H1 (cell line): ENCODE data around the gene LYAR. TPM values are rescaled to one million over a fixed set of nuclear protein-coding genes. Genes with fewer than 3 reads are reported as not detected.

ENCODE experiments used
- CTCF ChIA-PET: fragments of 300-600 bp; sonication (Branson Sonifier 250); formaldehyde crosslinking; loops from one replicate; lab custom pipeline; 2021; ENCODE audit not compliant: partially characterized antibody; lab: Charles Lee
- POLR2A ChIA-PET: fragments of 300-600 bp; sonication (Branson Sonifier 250); formaldehyde crosslinking; loops from one replicate; lab custom pipeline; 2021; ENCODE audit warnings: inconsistent platforms; ENCODE audit not compliant: partially characterized antibody; lab: Charles Lee
- DNase-seq, 2 experiments: peaks; one replicate each; pipeline versions ENCODE4 v3.0.0 to v3.0.0-alpha.2; 2010 to 2022; ENCODE audit warnings: low spot score in 2 of 2, low read depth in 1 of 2, mixed read lengths in 1 of 2
- FAIRE-seq: peaks from 2 replicates; lab custom pipeline; 2011; peaks lifted over from hg19 to GRCh38; lab: Jason Lieb, UNC
- H2AFZ ChIP-seq: 2 replicates; pipeline ENCODE4 v1.8.1; 2012; ENCODE audit warnings: low read length, inconsistent platforms
- H2AK5ac ChIP-seq: 2 replicates; pipeline ENCODE4 v1.6.1; 2013; ENCODE audit warnings: low read depth, low read length
- H2BK120ac ChIP-seq: replicated peaks from 2 replicates; pipeline ENCODE3; 2013; ENCODE audit warnings: low read depth, low read length, inconsistent platforms
- H2BK12ac ChIP-seq: 2 replicates; pipeline ENCODE4 v1.6.1; 2013; ENCODE audit warnings: low read depth, low read length
- H2BK15ac ChIP-seq: 2 replicates; pipeline ENCODE4 v1.6.1; 2013; ENCODE audit warnings: low read length
- H2BK20ac ChIP-seq: 2 replicates; pipeline ENCODE4 v1.6.1; 2013; ENCODE audit warnings: low read length
- H2BK5ac ChIP-seq: 2 replicates; pipeline ENCODE4 v1.6.1; 2013; ENCODE audit warnings: low read depth, low read length
- H3K14ac ChIP-seq: 2 replicates; pipeline ENCODE4 v1.6.1; 2013; ENCODE audit warnings: inconsistent platforms; ENCODE audit not compliant: insufficient read length
- H3K18ac ChIP-seq: 2 replicates; pipeline ENCODE4 v1.6.1; 2013; ENCODE audit warnings: low read length; ENCODE audit errors: extremely low read depth
- H3K23ac ChIP-seq: 2 replicates; pipeline ENCODE4 v1.6.1; 2013; ENCODE audit warnings: inconsistent platforms; ENCODE audit not compliant: insufficient read length
- H3K23me2 ChIP-seq: 2 replicates; pipeline ENCODE4 v1.6.1; 2013; ENCODE audit warnings: low read depth, low read length
- H3K27ac ChIP-seq: 2 replicates; pipeline ENCODE4 v1.6.1; 2011; ENCODE audit warnings: low read depth, low read length, inconsistent platforms
- H3K27me3 ChIP-seq, 4 experiments: replicated peaks in 1 of 4; 1 replicate in 1 of 4; 2 replicates in 3 of 4; pipeline versions ENCODE4 v1.6.1 to v1.8.1; 2011 to 2013; ENCODE audit warnings: low read length in 3 of 4, mild to moderate bottlenecking in 3 of 4, inconsistent platforms in 2 of 4, mixed read lengths in 2 of 4, moderate library complexity in 1 of 4; ENCODE audit not compliant: control insufficient read depth in 3 of 4, insufficient read depth in 3 of 4; ENCODE audit errors: extremely low read depth in 1 of 4
- H3K36me3 ChIP-seq, 4 experiments: 2 replicates each; pipeline versions ENCODE4 v1.6.1 to v1.8.1; 2011 to 2013; ENCODE audit warnings: mild to moderate bottlenecking in 4 of 4, low read length in 3 of 4, moderate library complexity in 2 of 4, control low read depth in 1 of 4, inconsistent platforms in 1 of 4; ENCODE audit not compliant: insufficient read depth in 4 of 4, control insufficient read depth in 2 of 4
- H3K4ac ChIP-seq: replicated peaks from 2 replicates; pipeline ENCODE3; 2013; ENCODE audit warnings: low read length, low read depth, mixed read lengths, inconsistent platforms; ENCODE audit not compliant: insufficient read length
- H3K4me1 ChIP-seq, 4 experiments: replicated peaks in 1 of 4; 1 replicate in 1 of 4; 2 replicates in 3 of 4; pipeline versions ENCODE4 v1.6.1 to v1.8.1; 2011 to 2013; ENCODE audit warnings: low read length in 3 of 4, inconsistent platforms in 2 of 4, mixed read lengths in 1 of 4; ENCODE audit not compliant: insufficient read depth in 4 of 4, control insufficient read depth in 3 of 4
- H3K4me2 ChIP-seq, 2 experiments: 2 replicates each; pipeline versions ENCODE4 v1.6.1 to v1.8.1; 2011 to 2013; ENCODE audit warnings: low read depth in 2 of 2, low read length in 2 of 2, control low read depth in 1 of 2, inconsistent platforms in 1 of 2, mild to moderate bottlenecking in 1 of 2; ENCODE audit not compliant: insufficient read depth in 1 of 2
- H3K4me3 ChIP-seq, 4 experiments: fragments of 200-600, 300-600 bp in 1 of 4; sonication (generic), shearing (Covaris generic), sonication (Bioruptor Twin) in 1 of 4; 2 replicates each; pipeline versions ENCODE4 v1.5.1 to v1.8.1; 2011 to 2016; ENCODE audit warnings: low read length in 4 of 4, low read depth in 3 of 4, control low read depth in 2 of 4, inconsistent platforms in 2 of 4, mild to moderate bottlenecking in 2 of 4, mixed read lengths in 1 of 4, moderate library complexity in 1 of 4; ENCODE audit not compliant: insufficient read depth in 2 of 4; ENCODE audit errors: extremely low read depth in 1 of 4
- H3K56ac ChIP-seq: replicated peaks from 2 replicates; pipeline ENCODE3; 2013; ENCODE audit warnings: low read depth, mild to moderate bottlenecking, mixed read lengths, low read length, inconsistent platforms; ENCODE audit not compliant: insufficient read length
- H3K79me1 ChIP-seq: 2 replicates; pipeline ENCODE4 v1.6.1; 2013; ENCODE audit warnings: low read depth, low read length, control low read depth
- H3K79me2 ChIP-seq, 2 experiments: 2 replicates each; pipeline versions ENCODE4 v1.6.1 to v1.8.1; 2012 to 2013; ENCODE audit warnings: low read length in 2 of 2, mild to moderate bottlenecking in 2 of 2, inconsistent platforms in 1 of 2; ENCODE audit not compliant: insufficient read depth in 2 of 2, control insufficient read depth in 1 of 2
- H3K9ac ChIP-seq, 4 experiments: replicated peaks in 1 of 4; 1 replicate in 1 of 4; 2 replicates in 3 of 4; pipeline versions ENCODE4 v1.6.1 to v1.8.1; 2011 to 2013; ENCODE audit warnings: low read depth in 3 of 4, low read length in 3 of 4, control low read depth in 2 of 4, mild to moderate bottlenecking in 2 of 4, moderate library complexity in 2 of 4, inconsistent platforms in 1 of 4; ENCODE audit errors: extremely low read depth in 1 of 4
- H3K9me3 ChIP-seq, 2 experiments: 2 replicates each; pipeline versions ENCODE4 v1.6.1 to v1.8.1; 2012 to 2013; ENCODE audit warnings: mild to moderate bottlenecking in 2 of 2, moderate library complexity in 2 of 2, control low read depth in 1 of 2, inconsistent platforms in 1 of 2, low read depth in 1 of 2, low read length in 1 of 2, mixed read lengths in 1 of 2; ENCODE audit not compliant: insufficient read depth in 2 of 2
- H4K20me1 ChIP-seq, 2 experiments: replicated peaks in 1 of 2; 2 replicates each; pipeline versions ENCODE3 to v1.8.1; 2011 to 2013; ENCODE audit warnings: inconsistent platforms in 2 of 2, low read length in 2 of 2, mild to moderate bottlenecking in 1 of 2; ENCODE audit not compliant: insufficient read depth in 2 of 2, control insufficient read depth in 1 of 2
- H4K5ac ChIP-seq: 2 replicates; pipeline ENCODE4 v1.6.1; 2013; ENCODE audit warnings: low read length, low read depth, mixed read lengths, inconsistent platforms; ENCODE audit not compliant: insufficient read length
- H4K8ac ChIP-seq: 2 replicates; pipeline ENCODE4 v1.8.0; 2013; ENCODE audit warnings: mild to moderate bottlenecking, moderate library complexity, low read length, inconsistent platforms; ENCODE audit not compliant: insufficient read depth; ENCODE audit errors: extremely low read depth
- H4K91ac ChIP-seq: replicated peaks from 2 replicates; pipeline ENCODE3; 2013; ENCODE audit warnings: low read length, mixed read lengths, inconsistent platforms; ENCODE audit not compliant: insufficient read length
- CBX8 ChIP-seq: fragments of 300-800, 300-1000 bp; sonication (generic); IDR thresholded peaks from 2 replicates; pipeline ENCODE4 v1.7.1; 2016; ENCODE audit warnings: low read depth, low read length, borderline replicate concordance
- CEBPB ChIP-seq: IDR thresholded peaks from 2 replicates; pipeline ENCODE4 v1.6.1; 2012; ENCODE audit warnings: low read depth, low read length
- CREB1 ChIP-seq: IDR thresholded peaks from 2 replicates; pipeline ENCODE4 v1.6.1; 2012; ENCODE audit warnings: inconsistent platforms
- HDAC6 ChIP-seq: IDR thresholded peaks from one replicate; pipeline ENCODE4 v1.7.1; 2012; ENCODE audit warnings: low read depth, mild to moderate bottlenecking, inconsistent platforms, low read length, moderate library complexity
- KDM5A ChIP-seq: fragments of 200-600 bp; IDR thresholded peaks from 2 replicates; pipeline ENCODE4 v1.7.1; 2012; ENCODE audit warnings: mild to moderate bottlenecking, low read length, inconsistent platforms, mixed read lengths
- RXRA ChIP-seq: IDR thresholded peaks from 2 replicates; pipeline ENCODE4 v1.6.1; 2011; ENCODE audit warnings: low read depth, mild to moderate bottlenecking, low read length, moderate library complexity; ENCODE audit not compliant: insufficient read depth
- WGBS, 2 experiments: shearing (Covaris generic) in 1 of 2; methylation state at CpG; one replicate each; pipeline versions ENCODE4 v1.1.6 to v1.1.7; 2013 to 2015; ENCODE audit warnings: low lambda C conversion rate in 2 of 2, mixed read lengths in 2 of 2, inconsistent platforms in 1 of 2, low coverage in 1 of 2, missing lambda C conversion rate in 1 of 2; ENCODE audit not compliant: insufficient replicate concordance in 2 of 2, insufficient coverage in 1 of 2, insufficient read length in 1 of 2; ENCODE audit errors: extremely low coverage in 1 of 2, missing lambda C conversion rate in 1 of 2; 5-methylcytosine and 5-hydroxymethylcytosine counted together
- polyA plus RNA-seq, 7 experiments: library from polyadenylated mRNA; depleted of rRNA in 3 of 7; stranded (reverse) in 5 of 7; unstranded in 2 of 7; fragments of >200 nt in 5 of 7; fragments of 200-250 nt in 2 of 7; gene quantifications; 1 replicate in 5 of 7; 2 replicates in 1 of 7; 4 replicates in 1 of 7; pipeline versions ENCODE4 v1.2.1 to v1.2.3, GENCODE V29; 2011 to 2013; ENCODE audit warnings: missing spikeins in 2 of 7, mixed read lengths in 2 of 7
- total RNA-seq: library from RNA; stranded (reverse); fragmentation: NEBNext Ultra II Directional; extraction: Animal tissue kit (Norgen Biotek cat#: 25700); gene quantifications from 2 replicates; pipeline ENCODE4 v1.2.1, GENCODE V29; 2021

Gene LYAR
- total and polyA plus RNA-seq, 2 of the 8 experiments (the other 6 are each of a cell fraction or from before 2014, with no cell fraction given) = 6.5 to 46.9 TPM

DNA sequence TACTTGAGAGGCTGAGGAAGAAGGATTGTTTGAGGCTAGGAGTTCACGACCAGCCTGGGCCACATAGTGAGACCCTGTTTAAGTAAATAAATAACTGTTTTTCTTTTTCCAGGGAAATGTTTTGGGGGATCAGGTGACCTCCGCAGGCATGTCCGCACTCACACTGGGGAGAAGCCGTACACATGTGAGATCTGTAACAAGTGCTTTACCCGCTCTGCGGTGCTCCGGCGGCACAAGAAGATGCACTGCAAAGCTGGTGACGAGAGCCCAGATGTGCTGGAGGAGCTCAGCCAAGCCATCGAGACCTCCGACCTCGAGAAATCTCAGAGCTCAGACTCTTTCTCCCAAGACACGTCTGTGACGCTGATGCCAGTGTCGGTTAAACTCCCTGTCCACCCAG is 30.6 kb upstream of the LYAR start:
- Histone ChIP-seq H2AK5ac (no peak overlapping the region), H3K23me2 (no peaks in the 10 kb centered on the region), H2BK120ac (no peak overlapping the region), H3K4me1 (peaks cover 0 to 8% (median 2%) of the 10 kb centered on the region in 4 experiments; a peak in 3 of 7 replicates), H4K20me1 (peaks cover 0 to 1% of the 10 kb centered on the region in 2 experiments), H3K79me1 (peaks cover 3% of the 10 kb centered on the region; the same call in 1 of the 2 replicates), H4K91ac (no peak overlapping the region), H2BK20ac (no peak overlapping the region), H3K18ac (no peak overlapping the region), H2AFZ (no peak overlapping the region), H3K4me2 (no peak overlapping the region), H2BK5ac (no peak overlapping the region), H3K4me3 (no peak overlapping the region), H4K5ac (no peak overlapping the region), H3K23ac (no peak overlapping the region), H3K9ac (no peak overlapping the region), H3K27me3 (no peaks in the 10 kb centered on the region), H2BK12ac (no peak overlapping the region), H3K4ac (no peak overlapping the region), H2BK15ac (no peak overlapping the region), H3K36me3 (peaks cover 0 to 22% (median 8%) of the 10 kb centered on the region in 4 experiments; a peak in 5 of 8 replicates), H3K56ac (no peak overlapping the region), H3K9me3 (no peaks in the 10 kb centered on the region), H4K8ac (no peak overlapping the region), H3K14ac (no peak overlapping the region), H3K79me2 (no peaks in the 10 kb centered on the region), H3K27ac (no peak overlapping the region)
- no peak for TF ChIP-seq CEBPB
- no peak for TF ChIP-seq RXRA
- TF ChIP-seq KDM5A = no peak
- TF ChIP-seq CBX8 = no peak
- TF ChIP-seq CREB1 = no peak
- TF ChIP-seq HDAC6 = no peak
- 94% methylated on average over 15 of the region's 15 CpGs; no CpG with 5 or more reads in 1 of the 2 experiments for WGBS, 2 experiments
- CTCF ChIA-PET = interaction anchor here (0.6 to 1.8 kb wide), 2 partner anchors 16 to 37 kb away, joined by 3 to 4 read pairs; no protein-coding TSS in a partner anchor
- POLR2A ChIA-PET = no interaction called here
- DNase-seq = no peak
- FAIRE-seq = no peak
